Sciatic nerve (tissue), 2 donors: ENCODE measurements around the gene DNAH3. TPM values are rescaled to one million over a fixed set of nuclear protein-coding genes. Genes with fewer than 3 reads are reported as not detected.
"Not testable (repeated sequence)": the region's sequence is repeated elsewhere in the genome, so short reads cannot be mapped to it uniquely, and the experiment has no call there.

Experiments
- ATAC-seq: fragments of 200-7000 bp; cut with Tn5 transposase; one replicate; pipeline ENCODE4 v1.9.1; 2020; ENCODE audit warnings: mild to moderate bottlenecking, moderate library complexity
- DNase-seq: peaks from one replicate; pipeline ENCODE4 v3.0.0-alpha.2; 2020; ENCODE audit warnings: low spot score
- intact Hi-C: fragments of 100-400 bp; cut with DNase I; formaldehyde crosslinking; loops from one replicate; pipeline ENCODE4 v1.14.2; 2022
- total RNA-seq: library from RNA; stranded (reverse); fragmentation: NEBNext Ultra II Directional; extraction: Animal tissue kit (Norgen Biotek cat#: 25700); gene quantifications from one replicate; pipeline ENCODE4 v1.2.1, GENCODE V29; 2021
- donor health status: DM: no; HTN: no; CAD: no.
- donor health status: DM: no; HTN: no; CAD: no.

Gene DNAH3
- total RNA-seq, 1 donor from 2014 or later = 0.36 TPM

DNA sequence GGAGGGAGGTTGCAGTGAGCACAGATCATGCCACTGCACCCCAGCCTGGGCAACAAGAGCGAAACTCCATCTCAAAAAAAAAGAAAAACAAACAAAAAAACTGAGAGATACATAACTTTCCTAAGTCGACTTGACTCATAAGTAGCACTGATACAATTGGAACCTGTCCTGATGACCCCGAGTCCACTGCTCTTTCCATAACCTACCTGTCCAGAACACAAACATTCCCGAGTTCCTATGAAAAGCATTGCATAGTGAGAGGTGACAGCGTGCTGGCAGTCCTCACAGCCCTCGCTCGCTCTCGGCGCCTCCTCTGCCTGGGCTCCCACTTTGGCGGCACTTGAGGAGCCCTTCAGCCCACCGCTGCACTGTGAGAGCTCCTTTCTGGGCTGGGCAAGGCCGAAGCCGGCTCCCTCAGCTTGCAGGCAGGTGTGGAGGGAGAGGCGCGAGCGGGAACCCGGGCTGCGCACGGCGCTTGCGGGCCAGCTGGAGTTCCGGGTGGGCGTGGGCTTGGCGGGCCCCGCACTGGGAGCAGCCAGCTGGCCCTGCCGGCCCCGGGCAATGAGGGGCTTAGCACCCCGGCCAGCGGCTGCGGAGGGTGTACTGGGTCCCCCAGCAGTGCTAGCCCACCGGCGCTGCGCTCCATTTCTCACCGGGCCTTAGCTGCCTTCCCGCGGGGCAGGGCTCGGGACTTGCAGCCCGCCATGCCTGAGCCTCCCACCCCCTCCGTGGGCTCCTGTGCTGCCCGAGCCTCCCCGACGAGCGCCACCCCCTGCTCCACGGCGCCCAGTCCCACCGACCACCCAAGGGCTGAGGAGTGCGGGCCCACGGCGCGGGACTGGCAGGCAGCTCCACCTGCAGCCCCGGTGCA lies 1.7 kb upstream of the DNAH3 start:
- ATAC-seq, DNase-seq, intact Hi-C loops: not testable (repeated sequence)

DNA sequence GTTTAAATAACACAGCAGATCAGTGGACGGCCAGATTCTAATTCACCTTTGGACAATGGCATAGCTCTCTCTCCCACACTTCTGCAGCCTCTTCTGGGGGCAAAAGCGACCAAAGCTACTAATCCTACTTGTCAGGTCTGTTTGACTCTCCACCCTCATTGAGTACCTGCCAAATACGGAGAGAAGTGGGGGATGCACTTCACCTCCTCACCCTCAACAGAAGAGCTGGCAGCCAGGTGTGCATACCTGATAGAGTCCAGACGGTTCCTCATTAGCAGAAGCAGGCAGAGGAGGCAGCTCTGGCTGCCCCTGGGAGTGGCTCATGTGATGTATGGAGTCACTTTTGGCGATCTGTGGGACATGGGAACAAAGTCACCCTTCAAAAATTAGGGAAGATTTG lies 4.9 kb downstream of the DNAH3 start:
- no peak for DNase-seq
- intact Hi-C loops = no loop called here
- ATAC-seq = no peak

DNA sequence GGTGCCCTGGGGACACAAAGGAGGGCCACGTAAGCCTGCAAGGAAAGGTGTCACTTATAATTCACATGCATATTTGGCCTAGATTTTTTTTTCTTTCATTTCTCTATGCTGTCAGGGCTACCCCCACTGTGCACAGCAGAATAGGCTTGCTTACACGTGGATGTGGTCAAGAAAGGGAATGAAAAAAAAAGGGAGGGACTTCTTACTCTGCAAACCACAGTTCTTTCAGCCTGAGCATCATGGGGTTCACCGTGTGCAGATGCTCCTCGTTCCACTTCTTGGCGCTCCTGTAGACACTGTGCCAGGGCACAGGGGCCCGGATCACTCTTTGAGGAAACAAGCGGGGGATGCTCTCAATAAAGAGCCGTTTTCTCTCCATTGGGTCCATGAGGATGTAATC lies 16.6 kb downstream of the DNAH3 start:
- intact Hi-C loops = no loop called here
- no peak for ATAC-seq
- DNase-seq = no peak

DNA sequence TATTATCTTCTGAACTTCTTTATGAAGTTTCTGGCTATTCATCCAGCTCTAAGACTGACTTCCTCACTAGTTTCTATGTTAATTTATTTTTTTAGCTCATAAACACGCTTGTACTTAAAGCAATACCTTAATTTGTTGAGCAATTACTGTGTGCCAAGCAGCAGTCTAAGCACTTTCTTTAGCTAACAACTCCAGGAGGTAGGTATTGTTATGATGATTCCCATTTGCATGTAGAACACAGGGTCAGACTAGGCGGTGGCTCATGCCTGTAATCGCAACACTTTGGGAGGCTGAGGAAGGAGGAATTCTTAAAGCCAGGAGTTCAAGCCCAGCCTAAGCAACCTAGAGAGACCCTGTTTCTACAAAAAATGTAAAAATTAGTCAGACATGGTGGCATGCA lies 19.8 kb downstream of the DNAH3 start:
- intact Hi-C loops = no loop called here
- ATAC-seq (no peak), DNase-seq (no peak)

DNA sequence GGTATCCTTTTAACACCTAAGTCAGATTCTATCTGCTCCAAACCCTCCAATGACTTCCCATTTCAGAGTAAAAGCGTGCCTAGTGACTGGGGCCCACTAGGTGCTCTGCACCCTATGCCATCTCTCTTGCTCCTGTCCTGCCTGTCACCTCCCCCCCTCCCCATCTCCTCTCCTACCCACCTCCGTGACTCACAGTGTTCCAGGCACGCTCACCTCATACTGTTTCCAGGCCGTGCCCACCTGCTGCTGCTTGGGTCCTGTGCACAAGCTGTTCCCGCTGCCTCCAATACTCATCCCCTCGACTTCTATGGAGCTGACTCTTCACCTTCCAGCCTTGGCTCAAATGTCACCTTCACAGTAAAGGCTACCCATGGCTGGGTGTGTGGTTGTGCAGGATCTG lies 21.7 kb downstream of the DNAH3 start:
- no peak for ATAC-seq
- intact Hi-C loops = no loop called here
- DNase-seq = no peak

DNA sequence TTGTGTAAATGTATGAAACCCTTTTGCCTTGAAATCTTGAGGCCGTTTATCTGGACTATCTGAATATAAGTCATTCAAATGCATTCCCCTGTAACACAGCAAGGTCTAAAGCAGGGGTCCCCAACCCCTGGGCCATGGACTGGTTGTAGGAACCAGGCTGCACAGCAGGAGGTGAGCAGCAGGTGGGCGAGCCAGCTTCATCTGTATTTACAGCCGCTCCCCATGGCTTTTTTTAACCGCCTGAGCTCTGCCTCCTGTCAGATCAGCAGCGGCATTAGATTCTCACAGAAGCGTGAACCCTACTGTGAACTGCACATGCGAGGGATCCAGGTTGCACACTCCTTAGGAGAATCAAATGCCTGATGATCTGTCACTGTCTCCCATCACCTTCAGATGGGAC lies 24.1 kb downstream of the DNAH3 start:
- intact Hi-C loops = no loop called here
- ATAC-seq (no peak), DNase-seq (no peak)

DNA sequence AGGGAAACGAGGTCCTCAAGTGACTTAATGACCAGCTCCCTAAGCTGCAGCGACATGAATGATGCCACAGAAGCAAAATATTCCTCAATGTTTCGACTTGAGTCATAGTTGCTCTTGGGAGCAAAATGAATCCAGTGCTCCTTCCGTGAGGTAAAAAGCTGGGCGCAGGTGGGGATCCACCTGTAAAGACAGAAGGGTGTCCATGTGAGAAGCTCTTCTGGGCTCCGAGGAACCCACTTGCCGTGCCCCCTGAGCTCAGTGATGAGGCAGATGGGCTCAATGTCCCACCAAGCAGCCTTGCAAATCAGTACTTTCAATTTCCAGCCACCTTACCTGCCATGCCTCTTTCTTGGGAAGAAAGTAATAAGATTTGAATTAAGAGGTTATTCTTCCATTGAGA lies 25.5 kb downstream of the DNAH3 start:
- intact Hi-C loops = no loop called here

DNA sequence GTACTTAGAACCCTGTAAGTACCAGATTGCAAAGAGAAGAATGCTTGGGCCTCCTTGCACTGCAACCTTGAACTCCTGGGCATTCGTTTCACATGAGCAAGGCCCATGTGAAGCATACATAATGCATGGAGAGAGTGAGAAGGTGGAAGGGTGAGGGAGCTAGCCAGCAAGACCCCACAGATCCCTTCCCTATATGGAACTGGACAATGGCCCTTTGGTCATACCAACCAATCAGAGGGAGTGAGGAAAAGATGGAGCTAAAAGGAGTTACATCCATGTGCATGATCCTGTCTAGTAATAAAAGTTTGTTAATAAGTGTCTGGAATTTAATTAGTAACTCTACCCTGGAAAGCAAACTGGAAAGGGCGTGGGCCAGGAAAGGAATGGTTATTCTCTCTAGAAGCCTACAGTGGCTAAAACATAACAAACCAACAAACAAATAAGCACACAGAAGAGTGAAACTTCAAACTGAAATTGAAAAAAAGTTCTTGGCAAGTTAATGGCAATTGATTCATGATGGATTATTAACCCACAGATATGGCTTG lies 29.6 kb downstream of the DNAH3 start:
- ATAC-seq = no peak
- intact Hi-C loops = no loop called here
- DNase-seq = no peak

More for the DNA sequence above, 25.5 kb downstream of the DNAH3 start:
- no peak for DNase-seq
- ATAC-seq = no peak

DNA sequence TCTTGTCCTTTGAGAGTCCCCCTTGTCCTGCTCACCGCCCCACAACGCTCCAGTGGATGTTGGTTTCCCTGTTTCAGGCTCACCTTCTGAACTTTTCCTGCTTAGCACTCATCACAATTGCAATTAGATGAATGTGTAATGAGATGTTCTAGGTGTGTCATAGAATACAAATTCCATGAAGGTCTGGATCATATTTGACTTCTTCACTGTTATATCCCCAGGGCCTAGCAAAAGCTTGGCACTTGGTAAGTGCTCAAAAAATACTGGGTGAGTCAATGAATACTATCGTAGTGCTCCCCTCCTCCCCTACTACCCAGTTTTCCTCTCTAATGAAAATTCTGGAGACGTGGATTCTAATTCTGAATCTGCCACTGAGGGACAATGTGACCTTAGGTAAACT lies 33.1 kb downstream of the DNAH3 start:
- intact Hi-C loops = no loop called here
- DNase-seq = no peak
- ATAC-seq = no peak

DNA sequence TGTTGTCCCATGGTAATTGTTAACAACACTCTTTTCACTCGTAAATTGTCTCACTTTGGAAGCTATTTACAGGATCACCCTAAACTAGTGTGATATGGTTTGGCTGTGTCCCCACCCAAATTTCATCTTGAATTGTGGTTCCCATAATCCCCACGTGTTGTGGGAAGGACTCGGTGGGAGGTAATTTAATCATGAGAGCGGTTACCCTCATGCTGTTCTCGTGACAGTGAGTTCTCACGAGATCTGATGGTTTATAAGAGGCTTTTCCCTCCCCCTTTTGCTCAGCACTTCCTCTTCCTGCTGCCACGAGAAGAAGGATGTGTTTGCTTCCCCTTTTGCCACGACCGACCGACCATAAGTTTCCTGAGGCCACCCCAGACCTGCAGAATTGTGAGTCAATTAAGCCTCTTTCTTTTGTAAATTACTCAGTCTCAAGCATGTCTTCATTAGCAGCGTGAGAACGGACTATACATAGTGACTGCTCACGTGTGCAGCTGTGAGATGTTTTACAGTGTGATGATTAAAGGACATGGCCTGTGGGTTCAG lies 34.4 kb downstream of the DNAH3 start:
- no peak for ATAC-seq
- intact Hi-C loops = no loop called here
- no peak for DNase-seq

DNA sequence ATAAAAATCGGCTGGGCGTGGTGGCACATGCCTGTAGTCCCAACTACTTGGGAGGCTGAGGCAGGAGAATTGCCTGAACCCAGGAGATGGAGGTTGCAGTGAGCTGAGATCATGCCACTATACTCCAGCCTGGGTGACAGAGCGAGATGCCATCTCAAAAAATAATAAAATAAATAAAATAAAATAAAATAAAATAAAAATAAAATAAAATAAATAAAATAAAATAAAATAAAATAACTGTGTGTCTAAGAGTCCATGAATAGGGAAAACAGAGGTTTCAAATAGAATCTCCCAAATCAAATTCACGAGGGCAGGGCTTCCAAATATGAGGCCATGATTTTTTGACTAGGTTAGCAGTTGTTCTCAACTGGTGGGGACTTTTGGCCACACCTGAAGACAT lies 35.1 kb downstream of the DNAH3 start:
- ATAC-seq, intact Hi-C loops, DNase-seq: not testable (repeated sequence)

DNA sequence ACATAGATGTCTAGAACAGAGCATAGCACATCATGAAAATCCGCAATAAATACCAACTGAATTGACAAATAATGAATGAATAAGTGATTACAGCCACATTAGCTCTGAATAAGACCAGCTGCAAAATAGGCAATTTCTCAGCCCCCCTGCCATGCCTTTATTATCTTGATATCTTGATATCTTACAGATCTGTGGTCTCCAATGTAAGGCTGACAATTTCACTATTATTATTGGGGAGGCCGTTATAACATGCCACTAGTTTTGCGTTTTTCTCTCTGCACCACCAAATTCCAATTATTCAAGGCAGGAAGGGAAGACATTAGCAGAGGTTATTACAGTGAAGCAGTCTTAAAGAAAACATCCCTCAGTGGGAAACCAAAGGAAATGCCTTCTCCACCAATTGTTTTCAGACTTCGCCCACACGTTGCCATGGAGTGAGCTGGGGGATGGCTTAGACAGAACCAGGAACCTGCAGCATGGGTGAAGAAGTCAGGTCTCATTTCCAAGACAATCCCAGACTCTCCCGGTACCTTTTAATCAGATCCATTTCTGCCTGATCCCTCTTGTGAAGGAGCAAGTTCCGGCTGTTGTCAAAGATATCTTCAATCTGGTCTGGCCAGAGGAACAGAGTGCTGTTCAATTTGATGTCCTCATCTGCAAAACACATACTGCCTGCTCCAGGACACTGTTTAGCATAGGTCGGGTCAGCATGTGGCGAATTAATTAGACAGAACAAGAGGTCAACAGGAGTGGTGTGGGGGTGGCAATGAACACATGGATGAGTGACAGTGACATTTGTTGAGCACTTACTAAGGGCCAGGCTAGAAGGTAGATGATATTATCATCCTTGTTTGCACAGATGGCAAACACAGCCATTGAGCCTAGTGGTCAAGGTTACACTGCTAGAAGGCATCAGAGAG lies 46.4 kb downstream of the DNAH3 start:
- intact Hi-C loops = no loop called here
- DNase-seq = no peak
- no peak for ATAC-seq

DNA sequence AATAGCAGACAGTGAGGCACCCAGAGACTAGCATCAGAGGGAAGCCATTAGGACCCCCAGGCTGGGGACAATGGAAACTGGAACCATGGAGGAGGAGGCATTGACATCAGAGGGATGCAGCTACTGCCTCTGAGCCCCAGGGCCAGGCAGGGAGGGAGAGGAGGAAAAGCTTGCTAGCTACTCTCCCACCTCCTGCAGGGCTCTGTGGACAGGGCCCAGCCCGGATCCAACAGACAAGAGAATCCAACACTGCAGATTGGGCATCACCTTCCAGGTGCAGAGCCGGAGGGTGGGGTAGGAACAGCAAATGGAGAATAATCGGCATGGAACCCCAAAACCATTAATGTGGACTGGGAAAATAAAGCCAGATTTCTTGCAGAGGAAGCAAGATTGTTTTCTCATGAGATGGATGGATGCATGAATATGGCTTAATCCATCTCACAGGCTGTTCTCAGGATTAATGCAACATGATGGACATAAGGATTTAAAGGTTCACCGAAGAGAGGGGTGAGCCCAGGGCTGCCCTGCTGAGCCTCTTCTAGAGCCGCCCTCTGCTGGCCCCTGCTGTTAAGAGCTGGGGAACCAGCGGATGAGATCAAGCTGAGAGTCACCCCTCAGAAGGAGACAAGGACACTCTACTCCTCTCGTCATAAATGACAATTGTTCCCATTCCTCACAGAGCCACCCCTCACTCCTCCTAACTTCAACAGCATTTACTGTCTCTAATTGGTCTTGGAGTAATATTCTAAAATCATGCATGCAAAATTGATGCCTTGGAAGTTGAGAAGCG lies 48.8 kb downstream of the DNAH3 start:
- DNase-seq (no peak), ATAC-seq (no peak)
- intact Hi-C loops = no loop called here

DNA sequence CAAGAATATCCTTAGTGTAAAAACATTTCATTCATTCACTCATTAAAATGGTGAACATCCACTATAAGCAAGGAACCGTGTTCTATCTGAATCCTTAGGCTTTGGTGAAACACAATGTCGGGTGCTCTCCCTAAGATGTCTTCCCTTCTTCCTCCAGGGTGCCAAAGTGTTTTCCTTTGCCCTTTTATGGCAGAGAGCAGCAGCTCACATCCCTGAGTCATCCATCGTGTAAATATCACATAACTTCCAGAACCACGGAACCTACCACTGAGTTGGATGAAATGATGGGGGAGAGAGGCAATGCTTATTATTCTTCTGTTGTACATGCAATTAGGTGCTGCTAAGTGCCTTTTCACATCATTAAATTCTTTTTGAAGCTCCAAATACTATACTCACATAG lies 50.2 kb downstream of the DNAH3 start:
- intact Hi-C loops = no loop called here
- no peak for DNase-seq
- no peak for ATAC-seq

DNA sequence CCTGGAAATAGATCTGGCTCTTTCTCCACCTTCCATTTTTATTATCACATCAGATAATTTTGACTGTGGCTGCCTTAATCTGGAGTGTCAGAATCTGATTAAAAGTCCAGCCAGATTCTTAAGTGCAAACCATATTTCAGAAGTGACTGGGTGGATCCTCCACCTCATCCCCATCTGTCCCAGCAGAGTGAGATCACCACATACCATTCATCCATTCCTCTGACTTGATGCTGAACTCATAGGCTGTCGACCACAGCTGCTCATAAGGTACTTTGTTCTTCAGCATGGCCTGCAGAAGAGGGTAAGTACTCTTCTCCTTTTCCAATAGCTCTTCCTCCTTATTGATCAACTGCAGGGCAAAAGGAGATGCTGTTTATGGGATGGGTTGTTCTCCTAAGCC lies 53.5 kb downstream of the DNAH3 start:
- intact Hi-C loops = no loop called here
- ATAC-seq (no peak), DNase-seq (no peak)

DNA sequence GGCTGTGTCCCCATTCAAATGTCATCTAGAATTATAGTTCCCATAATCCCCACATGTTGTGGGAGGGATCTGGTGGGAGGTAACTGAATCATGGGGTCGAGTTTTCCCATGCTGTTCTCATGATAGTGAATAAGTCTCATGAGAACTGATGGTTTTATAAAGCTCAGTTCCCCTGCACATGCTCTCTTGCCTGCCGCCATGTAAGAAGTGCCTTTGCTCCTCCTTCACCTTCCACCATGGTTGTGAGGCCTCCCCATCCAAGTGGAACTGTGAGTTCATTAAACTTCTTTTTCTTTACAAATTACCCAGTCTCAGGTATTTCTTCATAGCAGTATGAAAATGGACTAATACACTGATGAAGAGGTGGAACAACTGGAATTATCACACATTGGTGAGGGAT lies 55.9 kb downstream of the DNAH3 start:
- intact Hi-C loops, ATAC-seq, DNase-seq: not testable (repeated sequence)

DNA sequence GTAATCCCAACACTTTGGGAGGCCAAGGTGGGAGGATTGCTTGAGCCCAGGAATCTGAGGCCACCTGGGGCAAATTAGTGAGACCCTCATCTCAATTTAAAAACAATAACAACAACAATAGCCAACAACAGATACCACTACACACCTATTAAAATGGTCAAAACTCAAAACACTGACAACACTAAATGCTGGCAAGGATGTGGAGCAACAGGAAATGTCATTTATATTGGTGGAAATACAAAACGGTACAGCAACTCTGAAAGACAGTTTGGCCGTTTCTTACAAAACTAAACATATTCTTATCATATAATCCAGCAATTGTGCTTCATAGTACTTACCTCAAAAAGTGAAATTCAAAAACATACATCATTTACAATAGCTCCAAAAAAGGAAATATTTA lies 57.7 kb downstream of the DNAH3 start:
- intact Hi-C loops = no loop called here
- no peak for ATAC-seq
- DNase-seq = no peak

DNA sequence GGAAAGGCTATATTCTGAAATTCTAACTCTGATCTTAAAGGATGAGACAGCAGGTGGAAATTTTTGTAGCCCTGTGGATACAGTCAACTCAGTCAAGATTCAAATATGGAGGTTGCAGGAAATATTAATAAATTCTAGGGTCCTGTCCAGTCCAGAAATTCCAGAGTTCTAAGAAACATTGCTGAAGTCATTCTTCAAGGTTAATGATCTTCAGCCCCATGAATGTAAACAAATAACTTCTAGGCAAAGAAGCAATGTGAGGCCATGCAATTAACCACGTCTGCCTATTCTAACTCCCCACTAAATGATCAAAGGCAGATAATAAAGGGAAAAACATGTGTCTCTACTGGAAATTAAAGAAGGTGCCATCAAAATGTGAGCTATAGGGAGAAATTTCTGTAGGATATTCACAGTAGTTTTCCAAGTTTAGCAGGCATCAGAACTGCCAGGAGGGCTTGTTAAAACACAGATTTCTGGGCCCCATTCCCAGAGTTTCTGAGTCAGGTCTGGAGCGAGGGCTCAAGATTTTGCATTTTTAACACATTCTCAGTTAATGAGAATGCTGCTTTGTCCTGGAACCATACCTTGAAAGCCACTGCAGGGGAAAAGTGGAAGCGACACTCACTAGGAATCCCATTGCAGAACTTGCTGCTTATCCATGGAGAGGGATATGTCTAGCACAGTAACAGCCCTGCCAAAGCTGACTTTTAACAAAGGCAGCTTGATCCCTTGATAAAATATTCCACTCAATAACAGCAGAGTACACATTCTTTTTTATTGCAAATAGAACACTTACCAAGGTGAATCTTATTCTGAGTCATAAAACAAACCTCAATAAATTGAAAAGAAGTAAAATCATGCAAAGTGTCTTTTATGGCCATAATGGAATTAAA lies 61.8 kb downstream of the DNAH3 start:
- DNase-seq (no peak), ATAC-seq (no peak)
- intact Hi-C loops = loop anchor here (5.0 kb wide), 1 partner anchor 242 kb away; no protein-coding TSS in a partner anchor
